ENCODE data around the gene GKN1. TPM values are rescaled to one million over a fixed set of nuclear protein-coding genes. Genes with fewer than 3 reads are reported as not detected.

GKN1 gene
- total RNA-seq, 2 experiments from 2014 or later, result not detected

DNA sequence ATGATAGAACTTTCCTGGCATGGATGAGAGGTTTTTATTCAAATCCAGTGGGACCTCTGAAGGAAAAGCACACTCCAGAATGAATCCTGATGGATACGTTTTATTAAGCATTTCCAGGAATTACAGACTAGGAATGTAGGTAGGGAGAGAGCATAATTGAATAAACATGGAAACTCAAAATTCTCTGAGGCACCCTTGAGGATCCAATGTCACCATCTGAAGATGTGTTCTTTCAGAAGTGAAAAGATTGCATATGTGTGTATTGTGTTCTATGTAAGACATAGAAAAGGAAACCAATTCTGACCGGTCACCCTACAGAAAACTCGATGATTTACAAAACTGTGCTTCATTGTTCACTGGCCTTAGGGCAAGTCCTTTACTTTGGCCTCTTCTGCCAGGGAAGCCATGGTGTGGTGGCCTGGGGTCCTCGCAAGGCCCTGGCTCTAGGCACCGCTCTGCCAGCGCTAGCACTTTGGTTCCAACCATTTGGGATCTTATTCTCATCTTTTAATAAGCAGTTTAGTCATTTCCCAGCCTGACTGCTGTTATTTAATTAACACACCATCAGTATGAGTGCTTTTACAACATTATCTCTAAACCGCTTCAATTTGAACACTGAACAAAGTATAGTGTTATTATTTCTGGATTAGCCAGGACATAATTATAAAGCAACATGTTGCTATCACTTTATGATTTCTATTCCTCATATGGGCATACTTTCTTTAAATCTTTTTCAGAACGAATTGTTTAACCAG is 4.5 kb upstream of the GKN1 start:
- Mint-ChIP-seq H3K4me3 (no peak overlapping the region), H3K36me3 (ENCODE audit: low read depth) (no peaks in the 10 kb centered on the region), H3K4me1 (no peaks in the 10 kb centered on the region), H3K27me3 (peaks cover 20% of the 10 kb centered on the region), H3K27ac (no peak overlapping the region), H3K9me3 (no peaks in the 10 kb centered on the region)
- no peak for DNase-seq
- ChIA-PET POLR2A (no interaction called here), CTCF (no interaction called here)

DNA sequence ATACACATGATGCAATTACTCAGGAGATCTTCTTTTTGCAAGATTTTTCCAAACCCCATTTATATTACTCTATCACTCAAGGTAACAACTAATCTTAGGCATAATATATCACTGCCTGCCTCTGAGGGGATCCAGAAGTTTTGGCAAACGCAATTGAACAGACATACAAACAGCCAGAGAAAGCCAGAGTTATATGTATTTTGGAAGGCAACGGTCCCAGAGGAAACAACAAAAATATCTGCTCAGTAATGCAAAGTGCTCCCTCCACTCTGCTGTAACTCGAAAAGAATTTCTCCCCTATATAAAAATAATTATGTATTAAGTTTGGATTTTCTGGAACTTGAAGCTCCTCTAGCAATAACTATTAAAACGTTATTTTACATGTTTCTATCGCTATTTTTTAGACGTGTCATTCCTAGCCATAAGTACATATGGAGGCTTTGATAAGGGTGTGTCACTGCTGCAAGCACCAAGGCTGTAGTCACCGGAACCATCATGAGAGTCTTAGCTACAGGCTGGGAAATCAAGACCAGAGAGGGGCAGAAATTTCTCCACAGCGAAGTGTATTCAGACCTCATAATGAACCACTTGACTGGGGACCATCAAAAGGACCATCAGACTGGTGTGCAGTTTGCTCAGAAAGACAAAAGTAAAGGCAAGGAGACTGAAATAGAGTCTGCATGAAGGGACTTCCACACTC is 3.7 kb upstream of the GKN1 start:
- DNase-seq, result no peak
- POLR2A ChIA-PET, result no interaction called here
- Mint-ChIP-seq H3K9me3 (no peaks in the 10 kb centered on the region), H3K27ac (no peak overlapping the region), H3K4me1 (no peaks in the 10 kb centered on the region), H3K4me3 (no peak overlapping the region), H3K27me3 (peaks cover 28% of the 10 kb centered on the region), H3K36me3 (ENCODE audit: low read depth) (no peaks in the 10 kb centered on the region)
- CTCF ChIA-PET, result no interaction called here

DNA sequence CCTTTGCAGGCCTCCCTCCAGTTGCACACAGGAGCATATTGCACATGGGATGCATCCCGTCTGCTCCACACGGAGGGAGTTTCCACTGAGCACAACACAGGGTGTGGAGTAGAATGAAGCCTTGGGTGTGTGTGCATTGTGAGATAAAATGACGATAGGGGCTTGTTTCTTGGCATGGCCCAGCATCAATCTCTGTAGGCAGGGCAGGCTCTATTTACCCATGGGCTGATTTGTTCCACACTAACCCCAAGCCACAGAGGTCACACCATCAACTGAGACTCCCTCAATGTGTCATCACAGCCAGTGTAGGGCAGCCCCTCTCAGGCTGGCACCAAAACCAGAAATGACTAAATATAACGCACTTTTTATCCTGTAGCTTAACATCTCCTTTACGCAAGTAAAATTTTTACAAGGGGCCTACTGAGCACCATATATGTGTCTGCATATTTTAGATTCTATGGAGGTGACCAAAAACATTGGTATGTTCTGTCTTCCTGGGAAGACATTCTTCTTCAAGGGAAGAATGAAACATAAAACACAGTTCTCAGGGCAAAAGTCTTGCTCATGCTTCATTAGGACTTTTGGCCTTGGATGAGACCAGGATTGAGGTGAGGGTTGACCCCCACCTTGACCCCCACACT is 2.7 kb upstream of the GKN1 start:
- DNase-seq, result no peak
- POLR2A ChIA-PET, result no interaction called here
- Mint-ChIP-seq H3K4me1 (no peaks in the 10 kb centered on the region), H3K9me3 (no peaks in the 10 kb centered on the region), H3K27me3 (peaks cover 28% of the 10 kb centered on the region), H3K27ac (no peak overlapping the region), H3K4me3 (no peak overlapping the region), H3K36me3 (ENCODE audit: low read depth) (no peaks in the 10 kb centered on the region)
- CTCF ChIA-PET, result no interaction called here

DNA sequence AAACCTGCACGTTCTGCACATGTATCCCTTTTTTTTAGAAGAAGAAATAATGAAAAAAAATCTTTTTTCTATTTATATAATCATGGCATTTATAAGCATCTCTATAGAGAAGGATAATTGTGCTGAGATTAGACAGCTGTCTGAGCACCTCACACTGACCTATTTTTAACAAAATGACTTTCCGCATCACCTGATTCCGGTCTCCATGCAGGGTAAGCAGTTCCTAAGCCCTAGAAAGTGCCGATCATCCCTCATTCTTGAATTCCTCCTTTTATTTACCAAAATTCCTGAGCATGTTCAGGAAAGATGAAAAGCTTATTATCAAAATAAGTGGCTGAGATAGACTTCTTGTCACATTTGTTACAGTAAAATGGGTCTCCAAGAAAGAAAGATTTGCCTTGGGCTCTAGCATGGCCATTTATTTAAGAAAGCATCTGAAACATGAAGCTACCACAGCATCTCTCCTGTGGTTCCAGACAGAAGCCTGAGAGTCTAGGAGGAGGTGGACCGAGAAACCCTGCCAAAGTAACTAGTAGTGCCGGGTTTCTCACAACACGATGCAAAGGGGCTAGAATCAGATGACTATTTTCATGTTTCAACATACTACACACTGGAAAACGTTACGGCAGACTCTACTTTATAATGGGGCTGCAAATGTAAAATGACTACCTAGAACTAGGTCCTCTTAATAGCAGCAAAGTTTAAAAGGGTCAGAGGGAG is 670 bp downstream of the GKN1 start:
- no peak overlapping the region for H3K4me3 Mint-ChIP-seq
- H3K27ac Mint-ChIP-seq, result no peak overlapping the region
- H3K9me3 Mint-ChIP-seq, result no peaks in the 10 kb centered on the region
- H3K27me3 Mint-ChIP-seq, result peaks cover 44% of the 10 kb centered on the region
- ChIA-PET POLR2A (no interaction called here), CTCF (no interaction called here)
- no peak for DNase-seq
- H3K4me1 Mint-ChIP-seq, result no peaks in the 10 kb centered on the region
- no peaks in the 10 kb centered on the region for H3K36me3 Mint-ChIP-seq (ENCODE audit: low read depth)

DNA sequence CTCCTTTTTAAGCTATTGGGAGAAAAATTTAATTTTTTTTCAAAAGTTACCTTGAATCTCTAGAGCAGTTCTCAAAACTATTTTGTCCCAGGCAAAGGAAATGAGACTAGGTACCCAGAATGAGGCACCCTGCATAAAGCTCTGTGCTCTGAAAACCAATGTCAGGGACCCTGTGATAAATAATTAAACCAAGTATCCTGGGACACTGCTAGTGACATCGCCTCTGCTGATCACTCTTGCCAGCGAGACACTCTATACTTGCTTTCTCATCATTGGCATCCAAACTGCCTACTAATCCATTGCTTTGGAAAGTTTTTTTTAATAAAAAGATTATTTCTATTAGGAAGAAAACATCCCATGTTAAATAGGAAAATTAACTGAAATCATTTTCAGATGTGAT is 1.4 kb downstream of the GKN1 start:
- Mint-ChIP-seq H3K4me3 (no peak overlapping the region), H3K27me3 (peaks cover 46% of the 10 kb centered on the region), H3K27ac (no peak overlapping the region), H3K9me3 (no peaks in the 10 kb centered on the region), H3K36me3 (ENCODE audit: low read depth) (no peaks in the 10 kb centered on the region), H3K4me1 (no peaks in the 10 kb centered on the region)
- CTCF ChIA-PET, result no interaction called here
- POLR2A ChIA-PET, result interaction anchor here (0.6 kb wide), 1 partner anchor 10 kb away, joined by 4 read pairs; no protein-coding TSS in a partner anchor
- no peak for DNase-seq

DNA sequence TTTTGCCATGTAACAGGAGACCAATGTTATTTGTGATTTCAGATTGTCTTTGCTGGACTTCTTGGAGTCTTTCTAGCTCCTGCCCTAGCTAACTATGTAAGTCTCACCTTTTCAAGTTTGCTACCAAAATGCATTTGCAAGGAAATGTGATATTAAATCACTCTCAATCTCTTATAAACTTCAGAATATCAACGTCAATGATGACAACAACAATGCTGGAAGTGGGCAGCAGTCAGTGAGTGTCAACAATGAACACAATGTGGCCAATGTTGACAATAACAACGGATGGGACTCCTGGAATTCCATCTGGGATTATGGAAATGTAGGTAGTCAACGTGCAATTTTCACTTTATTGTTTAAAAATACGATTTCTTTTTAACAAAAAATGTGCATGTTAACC is 3.0 kb downstream of the GKN1 start:
- no peak for DNase-seq
- H3K4me3 Mint-ChIP-seq, result no peak overlapping the region
- H3K27ac Mint-ChIP-seq, result no peak overlapping the region
- CTCF ChIA-PET, result no interaction called here
- peaks cover 53% of the 10 kb centered on the region for H3K27me3 Mint-ChIP-seq
- POLR2A ChIA-PET, result no interaction called here
- H3K36me3 Mint-ChIP-seq (ENCODE audit: low read depth), result no peaks in the 10 kb centered on the region
- H3K9me3 Mint-ChIP-seq, result no peaks in the 10 kb centered on the region
- no peaks in the 10 kb centered on the region for H3K4me1 Mint-ChIP-seq

DNA sequence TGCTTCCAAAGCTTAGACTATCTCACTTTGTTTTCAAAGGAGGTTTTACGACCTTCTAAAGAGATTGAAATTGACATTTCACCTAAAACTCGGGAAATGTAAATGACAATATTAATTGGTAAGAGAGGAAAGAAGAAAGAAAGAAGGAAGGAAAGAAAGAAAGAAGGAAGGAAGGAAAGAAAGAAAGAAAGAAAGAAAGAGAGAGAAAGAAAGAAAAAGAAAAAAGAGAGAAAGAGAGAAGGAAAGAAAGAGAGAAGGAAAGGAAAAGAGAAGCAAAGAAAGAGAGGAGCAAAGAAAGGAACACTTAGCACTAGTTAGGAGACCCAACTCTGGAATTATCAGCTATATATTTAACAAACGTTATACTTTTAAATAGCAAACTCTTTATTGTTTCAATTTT is 3.7 kb downstream of the GKN1 start:
- H3K9me3 Mint-ChIP-seq, result no peaks in the 10 kb centered on the region
- CTCF ChIA-PET, result no interaction called here
- no peak for DNase-seq
- H3K36me3 Mint-ChIP-seq (ENCODE audit: low read depth), result no peaks in the 10 kb centered on the region
- H3K27me3 Mint-ChIP-seq, result peaks cover 53% of the 10 kb centered on the region
- POLR2A ChIA-PET, result no interaction called here
- no peaks in the 10 kb centered on the region for H3K4me1 Mint-ChIP-seq
- H3K27ac Mint-ChIP-seq, result no peak overlapping the region
- no peak overlapping the region for H3K4me3 Mint-ChIP-seq

DNA sequence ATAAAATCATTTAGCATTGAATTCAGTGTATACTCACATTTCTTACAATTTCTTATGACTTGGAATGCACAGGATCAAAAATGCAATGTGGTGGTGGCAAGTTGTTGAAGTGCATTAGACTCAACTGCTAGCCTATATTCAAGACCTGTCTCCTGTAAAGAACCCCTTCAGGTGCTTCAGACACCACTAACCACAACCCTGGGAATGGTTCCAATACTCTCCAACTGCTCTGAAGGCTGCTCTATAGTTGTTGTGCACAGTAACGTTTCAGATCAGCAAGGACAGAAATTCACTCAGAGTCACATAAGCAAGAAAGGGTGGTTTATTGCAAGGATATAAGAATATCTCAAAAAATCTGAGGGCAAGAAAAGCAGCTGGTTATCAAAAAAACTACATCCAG is 6.5 kb downstream of the GKN1 start:
- POLR2A ChIA-PET, result no interaction called here
- Mint-ChIP-seq H3K4me3 (no peak overlapping the region), H3K4me1 (no peaks in the 10 kb centered on the region), H3K36me3 (ENCODE audit: low read depth) (no peaks in the 10 kb centered on the region), H3K27ac (no peak overlapping the region), H3K27me3 (peaks cover 41% of the 10 kb centered on the region), H3K9me3 (no peaks in the 10 kb centered on the region)
- no peak for DNase-seq
- CTCF ChIA-PET, result interaction anchor here (0.6 kb wide), 1 partner anchor 21 kb away, joined by 4 read pairs; no protein-coding TSS in a partner anchor

DNA sequence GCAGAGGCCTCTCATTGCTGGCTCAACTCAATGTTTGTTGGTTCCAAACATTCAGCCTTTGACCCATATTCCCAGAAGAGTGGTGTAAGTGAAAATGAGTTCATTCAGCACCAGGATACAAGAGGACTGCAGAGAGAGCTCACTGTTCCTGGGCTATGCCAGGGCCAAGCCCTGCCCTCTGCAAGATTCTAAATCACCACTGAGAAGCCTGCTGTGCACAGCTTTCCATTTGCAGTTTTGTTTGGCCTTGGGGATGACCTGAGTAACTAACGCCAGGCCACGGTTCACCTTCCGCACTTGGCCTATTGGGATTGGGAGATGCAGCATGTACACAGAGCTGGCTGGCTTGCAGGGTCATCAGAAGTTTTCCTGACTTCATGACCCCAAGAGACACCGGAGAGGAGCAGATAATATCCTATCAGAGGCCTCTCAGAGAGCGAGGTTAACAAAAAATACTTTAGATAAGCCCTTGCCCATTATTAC is 12.6 kb downstream of the GKN1 start:
- H3K36me3 Mint-ChIP-seq (ENCODE audit: low read depth), result no peaks in the 10 kb centered on the region
- ChIA-PET CTCF (no interaction called here), POLR2A (no interaction called here)
- no peaks in the 10 kb centered on the region for H3K4me1 Mint-ChIP-seq
- no peaks in the 10 kb centered on the region for H3K9me3 Mint-ChIP-seq
- no peak for DNase-seq
- H3K27me3 Mint-ChIP-seq, result peaks cover 28% of the 10 kb centered on the region
- no peak overlapping the region for H3K4me3 Mint-ChIP-seq
- H3K27ac Mint-ChIP-seq, result no peak overlapping the region

GRCh38 chr2:68989035-68989434 is 14.6 kb downstream of the GKN1 start:
- DNase-seq, result no peak
- Mint-ChIP-seq H3K27me3 (peaks cover 33% of the 10 kb centered on the region), H3K27ac (no peak overlapping the region), H3K4me1 (no peaks in the 10 kb centered on the region), H3K9me3 (no peaks in the 10 kb centered on the region), H3K36me3 (ENCODE audit: low read depth) (no peaks in the 10 kb centered on the region), H3K4me3 (no peak overlapping the region)
- POLR2A ChIA-PET, result no interaction called here
- CTCF ChIA-PET, result no interaction called here

DNA sequence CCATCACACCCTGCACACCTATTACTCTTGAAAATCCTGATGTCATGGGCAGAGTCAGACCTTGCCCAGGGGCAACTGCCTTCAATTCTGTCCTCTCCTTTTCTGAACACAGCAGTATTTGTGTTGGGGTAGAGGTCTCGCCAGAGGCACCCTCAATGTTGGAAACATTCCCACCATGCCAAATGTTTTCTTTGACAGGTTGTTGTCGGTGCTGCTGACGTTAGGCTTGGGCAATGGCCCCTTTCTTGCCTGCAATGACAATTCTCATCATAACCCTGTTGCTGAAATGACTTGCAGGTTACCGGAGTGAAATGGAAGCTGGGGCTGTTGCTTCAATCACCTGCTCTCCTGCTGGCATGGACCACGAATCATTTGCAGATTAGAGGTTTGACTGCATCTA is 17.9 kb downstream of the GKN1 start:
- peaks cover 34% of the 10 kb centered on the region for H3K27me3 Mint-ChIP-seq
- no peak for DNase-seq
- CTCF ChIA-PET, result no interaction called here
- no peaks in the 10 kb centered on the region for H3K9me3 Mint-ChIP-seq
- H3K27ac Mint-ChIP-seq, result no peak overlapping the region
- no peak overlapping the region for H3K4me3 Mint-ChIP-seq
- H3K36me3 Mint-ChIP-seq (ENCODE audit: low read depth), result no peaks in the 10 kb centered on the region
- no peaks in the 10 kb centered on the region for H3K4me1 Mint-ChIP-seq
- POLR2A ChIA-PET, result no interaction called here

DNA sequence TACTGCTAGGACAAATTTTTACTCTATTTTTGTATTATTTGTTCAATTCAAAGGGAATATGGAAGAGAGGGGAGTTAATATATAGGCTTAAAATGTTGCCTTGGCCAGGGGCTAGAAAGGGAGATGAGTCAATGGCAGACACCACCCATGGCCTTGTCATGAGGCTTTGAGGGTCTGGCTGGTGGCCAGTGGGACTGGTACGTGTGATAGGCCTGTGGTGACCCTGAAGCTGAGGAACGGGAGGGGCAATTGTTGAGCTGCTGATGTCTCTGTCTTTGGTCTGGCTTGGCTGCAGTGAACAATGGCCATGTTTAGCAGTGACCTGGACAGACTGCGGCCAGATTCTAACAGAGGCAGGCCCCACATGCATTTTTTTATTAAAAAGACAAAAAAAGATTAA is 18.5 kb downstream of the GKN1 start:
- H3K4me3 Mint-ChIP-seq, result no peak overlapping the region

GRCh38 chr2:68993660-68994059 is 19.2 kb downstream of the GKN1 start:
- ChIA-PET POLR2A (no interaction called here), CTCF (interaction anchor here (0.6 to 1.2 kb wide), 4 partner anchors 17 to 219 kb away, joined by 3 to 4 read pairs (median 3); no protein-coding TSS in a partner anchor)
- H3K36me3 Mint-ChIP-seq (ENCODE audit: low read depth), result no peaks in the 10 kb centered on the region
- no peak for DNase-seq
- H3K9me3 Mint-ChIP-seq, result no peaks in the 10 kb centered on the region
- no peak overlapping the region for H3K4me3 Mint-ChIP-seq
- H3K4me1 Mint-ChIP-seq, result no peaks in the 10 kb centered on the region
- no peak overlapping the region for H3K27ac Mint-ChIP-seq
- peaks cover 39% of the 10 kb centered on the region for H3K27me3 Mint-ChIP-seq

More for the DNA sequence above, 18.5 kb downstream of the GKN1 start:
- Mint-ChIP-seq H3K27me3 (peaks cover 34% of the 10 kb centered on the region), H3K4me1 (no peaks in the 10 kb centered on the region), H3K9me3 (no peaks in the 10 kb centered on the region), H3K27ac (no peak overlapping the region), H3K36me3 (ENCODE audit: low read depth) (no peaks in the 10 kb centered on the region)
- ChIA-PET POLR2A (no interaction called here), CTCF (no interaction called here)
- DNase-seq, result no peak

Data from activated CD4-positive, alpha-beta T cell treated with anti-CD3 and anti-CD28 coated beads, Interleukin-2, amount 10 ng/mL, durations not matched to agents 7 days and 5 days (primary cell).